Measurements from ENCODE around the gene CLSTN1. TPM values are rescaled to one million over a fixed set of nuclear protein-coding genes. Genes with fewer than 3 reads are reported as not detected.

Gene CLSTN1
- total RNA-seq, 1 donor, result 140 TPM

DNA sequence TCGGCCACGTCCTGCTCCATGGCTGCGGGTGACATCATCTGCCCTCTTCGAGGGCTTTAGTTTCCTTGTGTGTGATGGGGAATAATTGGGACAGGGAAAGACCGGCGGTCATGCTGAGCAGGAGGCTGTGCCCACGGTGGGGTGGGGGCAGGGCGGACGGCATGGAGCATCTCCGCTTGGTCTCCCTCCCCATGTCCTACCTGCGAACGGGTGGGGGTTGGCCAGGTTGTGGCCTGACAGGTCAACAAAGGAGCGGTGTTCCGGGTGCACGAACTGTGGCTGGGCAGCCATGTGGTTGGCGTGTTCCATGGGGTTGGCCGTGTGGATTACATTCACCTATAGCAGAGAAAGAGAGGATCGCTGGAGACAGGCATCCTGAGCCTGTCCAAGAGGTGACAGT lies 92.2 kb downstream of the CLSTN1 start:
- no peaks in the 10 kb centered on the region for H3K27me3 ChIP-seq (ENCODE audit: insufficient read depth, low read length)
- TF ChIP-seq, protein P1, sequence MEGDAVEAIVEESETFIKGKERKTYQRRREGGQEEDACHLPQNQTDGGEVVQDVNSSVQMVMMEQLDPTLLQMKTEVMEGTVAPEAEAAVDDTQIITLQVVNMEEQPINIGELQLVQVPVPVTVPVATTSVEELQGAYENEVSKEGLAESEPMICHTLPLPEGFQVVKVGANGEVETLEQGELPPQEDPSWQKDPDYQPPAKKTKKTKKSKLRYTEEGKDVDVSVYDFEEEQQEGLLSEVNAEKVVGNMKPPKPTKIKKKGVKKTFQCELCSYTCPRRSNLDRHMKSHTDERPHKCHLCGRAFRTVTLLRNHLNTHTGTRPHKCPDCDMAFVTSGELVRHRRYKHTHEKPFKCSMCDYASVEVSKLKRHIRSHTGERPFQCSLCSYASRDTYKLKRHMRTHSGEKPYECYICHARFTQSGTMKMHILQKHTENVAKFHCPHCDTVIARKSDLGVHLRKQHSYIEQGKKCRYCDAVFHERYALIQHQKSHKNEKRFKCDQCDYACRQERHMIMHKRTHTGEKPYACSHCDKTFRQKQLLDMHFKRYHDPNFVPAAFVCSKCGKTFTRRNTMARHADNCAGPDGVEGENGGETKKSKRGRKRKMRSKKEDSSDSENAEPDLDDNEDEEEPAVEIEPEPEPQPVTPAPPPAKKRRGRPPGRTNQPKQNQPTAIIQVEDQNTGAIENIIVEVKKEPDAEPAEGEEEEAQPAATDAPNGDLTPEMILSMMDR (IDR thresholded peaks at IDR 0.05; ENCODE audit: extremely low read depth, low read depth, low read length), result no peak
- no peak overlapping the region for H3K27ac ChIP-seq (ENCODE audit: low read depth, low read length)
- H3K36me3 ChIP-seq (ENCODE audit: insufficient read depth, low read length), result peaks cover 67% of the 10 kb centered on the region
- no peaks in the 10 kb centered on the region for H3K79me2 ChIP-seq (ENCODE audit: insufficient read depth, low read length)
- H3K4me2 ChIP-seq (ENCODE audit: insufficient read depth, low read length), result no peak overlapping the region
- H3K4me3 ChIP-seq (ENCODE audit: insufficient read depth, low read length), result no peak overlapping the region
- no peaks in the 10 kb centered on the region for H3K4me1 ChIP-seq (ENCODE audit: insufficient read depth, low read length)
- H3K9me3 ChIP-seq (ENCODE audit: low read depth, low read length), result no peaks in the 10 kb centered on the region
- peak; percentile 53 for DNase-seq (ENCODE audit: insufficient read length, low spot score, missing footprints)
- no peak overlapping the region for H2AFZ ChIP-seq (ENCODE audit: low read length)
- H4K20me1 ChIP-seq (ENCODE audit: insufficient read depth, low read length), result no peaks in the 10 kb centered on the region

DNA sequence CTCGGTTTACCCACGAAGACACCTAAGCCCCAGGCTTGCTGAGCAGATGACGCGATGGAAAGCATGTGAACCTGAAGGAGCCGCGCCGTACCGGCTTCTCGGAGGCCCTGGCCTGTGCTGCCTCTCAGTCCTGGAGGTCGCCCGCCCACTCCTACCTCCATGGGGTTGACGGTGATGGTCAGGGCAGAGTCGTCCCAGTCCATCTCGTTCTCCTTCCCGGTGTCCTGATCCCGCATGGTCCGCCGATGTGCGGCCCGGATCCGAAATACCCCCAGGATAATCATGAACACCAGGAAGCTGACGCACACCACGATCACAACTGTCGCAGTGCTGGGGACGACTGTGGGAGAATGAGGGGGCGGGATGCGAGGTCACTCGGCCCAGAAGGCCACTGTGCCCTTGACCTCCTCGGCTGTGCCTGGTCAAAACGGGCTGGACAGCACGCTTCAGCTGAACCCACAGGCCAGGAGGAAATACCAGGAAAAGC lies 92.7 kb downstream of the CLSTN1 start:
- no peak overlapping the region for H3K4me2 ChIP-seq (ENCODE audit: insufficient read depth, low read length)
- no peaks in the 10 kb centered on the region for H3K4me1 ChIP-seq (ENCODE audit: insufficient read depth, low read length)
- no peak overlapping the region for H2AFZ ChIP-seq (ENCODE audit: low read length)
- H4K20me1 ChIP-seq (ENCODE audit: insufficient read depth, low read length), result no peaks in the 10 kb centered on the region
- no peaks in the 10 kb centered on the region for H3K79me2 ChIP-seq (ENCODE audit: insufficient read depth, low read length)
- peak; percentile 64 for DNase-seq (ENCODE audit: insufficient read length, low spot score, missing footprints)
- no peak overlapping the region for H3K4me3 ChIP-seq (ENCODE audit: insufficient read depth, low read length)
- H3K27ac ChIP-seq (ENCODE audit: low read depth, low read length), result no peak overlapping the region
- peaks cover 63% of the 10 kb centered on the region for H3K36me3 ChIP-seq (ENCODE audit: insufficient read depth, low read length)
- TF ChIP-seq, protein P1 (IDR thresholded peaks at IDR 0.05; ENCODE audit: extremely low read depth, low read depth, low read length), result no peak
- no peaks in the 10 kb centered on the region for H3K27me3 ChIP-seq (ENCODE audit: insufficient read depth, low read length)
- no peaks in the 10 kb centered on the region for H3K9me3 ChIP-seq (ENCODE audit: low read depth, low read length)

DNA sequence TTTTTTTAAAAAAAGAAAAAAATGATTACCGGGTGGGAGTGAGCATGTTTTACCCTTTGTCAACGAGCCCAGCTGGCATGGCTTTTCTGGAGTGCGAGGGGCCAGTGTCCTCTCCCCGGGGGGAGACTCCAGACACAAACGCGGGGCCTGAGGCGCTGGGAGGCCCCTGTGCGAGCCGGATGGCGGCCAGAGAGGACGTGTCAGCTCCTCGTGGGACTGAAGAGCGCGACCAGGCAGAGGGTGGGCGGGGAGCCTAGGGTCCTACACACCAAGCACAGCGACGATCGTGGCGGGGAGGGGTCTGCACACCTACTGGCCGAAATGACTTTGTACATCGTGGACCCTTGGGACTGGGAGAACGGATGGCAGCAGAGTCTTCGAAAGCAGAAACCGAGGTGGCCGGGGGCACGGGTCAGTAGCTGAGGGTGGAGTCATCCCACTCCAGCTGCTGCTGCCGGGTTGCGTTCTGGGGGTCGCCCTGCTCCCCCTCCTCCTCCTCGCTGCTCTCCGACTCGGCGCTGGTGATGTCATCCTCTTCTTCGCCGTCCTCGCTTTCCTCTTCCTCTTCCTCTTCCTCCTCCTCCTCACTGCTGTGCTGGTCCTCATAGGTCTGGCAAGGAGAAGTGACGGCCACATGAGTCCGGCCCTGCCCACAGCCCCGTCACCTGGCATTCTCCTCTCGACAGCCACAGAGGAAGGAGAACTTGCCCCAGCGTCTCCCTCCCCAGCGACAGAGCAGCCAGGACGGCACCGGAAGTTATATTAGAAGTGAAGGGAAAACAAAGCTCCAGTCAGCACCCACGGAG lies 93.5 kb downstream of the CLSTN1 start:
- peak; percentile 59 for DNase-seq (ENCODE audit: insufficient read length, low spot score, missing footprints)
- Histone ChIP-seq H3K27ac (ENCODE audit: low read depth, low read length) (no peak overlapping the region), H3K4me2 (ENCODE audit: insufficient read depth, low read length) (no peak overlapping the region), H3K27me3 (ENCODE audit: insufficient read depth, low read length) (no peaks in the 10 kb centered on the region), H3K4me1 (ENCODE audit: insufficient read depth, low read length) (no peaks in the 10 kb centered on the region), H2AFZ (ENCODE audit: low read length) (no peak overlapping the region), H3K36me3 (ENCODE audit: insufficient read depth, low read length) (peaks cover 56% of the 10 kb centered on the region), H3K4me3 (ENCODE audit: insufficient read depth, low read length) (no peak overlapping the region), H3K9me3 (ENCODE audit: low read depth, low read length) (no peaks in the 10 kb centered on the region), H4K20me1 (ENCODE audit: insufficient read depth, low read length) (no peaks in the 10 kb centered on the region), H3K79me2 (ENCODE audit: insufficient read depth, low read length) (no peaks in the 10 kb centered on the region)
- TF ChIP-seq, protein P1 (IDR thresholded peaks at IDR 0.05; ENCODE audit: extremely low read depth, low read depth, low read length), result no peak

DNA sequence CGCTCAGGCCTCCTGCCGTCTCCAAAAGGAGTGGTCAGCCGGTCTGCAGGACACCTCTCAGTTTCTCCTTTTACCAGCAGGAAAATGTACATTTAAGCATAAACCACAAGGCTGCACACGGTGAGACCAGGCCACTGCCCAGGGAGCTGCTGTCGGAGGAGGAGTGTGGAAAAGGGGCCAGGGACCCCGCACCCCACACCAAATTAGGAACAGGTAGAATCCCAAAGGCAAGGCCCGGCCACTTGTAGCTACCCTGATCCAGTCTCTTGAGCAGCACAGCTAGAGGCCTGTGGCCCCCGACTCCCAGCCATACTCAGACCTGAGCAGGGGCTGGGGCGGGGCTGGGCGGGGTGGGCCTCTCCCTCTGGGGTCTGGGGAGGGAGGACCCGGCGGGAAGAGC lies 94.2 kb downstream of the CLSTN1 start:
- Histone ChIP-seq H3K36me3 (ENCODE audit: insufficient read depth, low read length) (peaks cover 50% of the 10 kb centered on the region), H3K27me3 (ENCODE audit: insufficient read depth, low read length) (no peaks in the 10 kb centered on the region), H4K20me1 (ENCODE audit: insufficient read depth, low read length) (no peaks in the 10 kb centered on the region)

More for the DNA sequence above, 94.2 kb downstream of the CLSTN1 start:
- Histone ChIP-seq H3K4me1 (ENCODE audit: insufficient read depth, low read length) (no peaks in the 10 kb centered on the region), H3K27ac (ENCODE audit: low read depth, low read length) (no peak overlapping the region), H3K9me3 (ENCODE audit: low read depth, low read length) (no peaks in the 10 kb centered on the region), H3K4me2 (ENCODE audit: insufficient read depth, low read length) (no peak overlapping the region), H3K79me2 (ENCODE audit: insufficient read depth, low read length) (no peaks in the 10 kb centered on the region), H3K4me3 (ENCODE audit: insufficient read depth, low read length) (no peak overlapping the region), H2AFZ (ENCODE audit: low read length) (no peak overlapping the region)
- DNase-seq (ENCODE audit: insufficient read length, low spot score, missing footprints), result peak; percentile 79
- TF ChIP-seq, protein P1 (IDR thresholded peaks at IDR 0.05; ENCODE audit: extremely low read depth, low read depth, low read length), result no peak
